ENCODE results near the gene GRK2. TPM values are rescaled to one million over a fixed set of nuclear protein-coding genes. Genes with fewer than 3 reads are reported as not detected.

Gene GRK2
- polyA plus RNA-seq, 4 donors: 45.6 to 65.0 (median 49.0) TPM

- DNase-seq (ENCODE audit: low read depth in 4 of 4, low spot score in 3 of 4): no peak
These were observed 14.7 kb downstream of the GRK2 start for GRCh38 chr11:67280788-67281551.

DNA sequence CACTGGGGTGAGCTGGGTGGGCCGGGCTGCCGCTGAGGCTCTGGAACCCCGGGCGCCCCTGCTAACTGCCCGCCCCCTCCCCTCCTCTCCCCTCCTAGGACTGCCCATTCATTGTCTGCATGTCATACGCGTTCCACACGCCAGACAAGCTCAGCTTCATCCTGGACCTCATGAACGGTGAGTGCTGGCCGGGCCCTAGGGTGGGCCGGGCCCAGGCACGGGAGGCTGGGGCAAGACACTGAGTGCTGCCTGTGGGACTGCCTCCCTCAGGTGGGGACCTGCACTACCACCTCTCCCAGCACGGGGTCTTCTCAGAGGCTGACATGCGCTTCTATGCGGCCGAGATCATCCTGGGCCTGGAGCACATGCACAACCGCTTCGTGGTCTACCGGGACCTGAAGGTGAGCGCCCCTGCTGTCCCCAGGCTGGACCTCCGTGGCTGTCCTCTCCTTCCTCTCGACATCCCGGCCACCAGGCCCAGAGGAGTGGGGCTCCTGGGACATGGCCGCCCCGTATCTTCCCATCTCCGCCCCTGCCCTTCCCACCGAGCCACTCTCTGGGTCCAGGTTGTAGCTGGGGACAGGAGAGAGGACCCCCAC is 15.4 kb downstream of the GRK2 start:
- DNase-seq (ENCODE audit: low read depth in 4 of 4, low spot score in 3 of 4): no peak

DNA sequence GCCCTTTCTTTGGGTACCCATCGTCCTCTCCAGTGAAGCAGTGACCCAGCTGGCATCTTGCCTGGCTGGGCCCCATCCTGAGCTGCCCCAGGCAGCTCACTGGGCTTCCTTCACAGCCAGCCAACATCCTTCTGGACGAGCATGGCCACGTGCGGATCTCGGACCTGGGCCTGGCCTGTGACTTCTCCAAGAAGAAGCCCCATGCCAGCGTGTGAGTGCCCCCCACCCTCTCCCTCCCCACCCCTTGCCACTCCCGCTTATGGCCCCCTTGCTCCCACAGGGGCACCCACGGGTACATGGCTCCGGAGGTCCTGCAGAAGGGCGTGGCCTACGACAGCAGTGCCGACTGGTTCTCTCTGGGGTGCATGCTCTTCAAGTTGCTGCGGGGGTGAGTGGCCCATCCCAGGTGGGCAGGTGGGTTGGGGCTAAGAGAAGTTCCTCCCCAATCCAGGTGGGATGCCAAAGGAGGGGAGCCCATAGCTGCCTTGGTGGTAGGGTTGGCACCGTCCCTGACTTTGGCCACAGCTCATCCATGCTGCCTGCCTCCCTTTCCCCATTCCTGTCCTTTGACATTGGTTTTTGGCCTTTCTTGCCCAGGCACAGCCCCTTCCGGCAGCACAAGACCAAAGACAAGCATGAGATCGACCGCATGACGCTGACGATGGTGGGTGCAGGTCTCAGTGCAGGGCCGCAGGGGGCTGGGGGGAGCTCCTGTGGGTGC is 16.0 kb downstream of the GRK2 start:
- no peak for DNase-seq (ENCODE audit: low read depth in 4 of 4, low spot score in 3 of 4)

GRCh38 chr11:67282876-67283371 is 16.7 kb downstream of the GRK2 start:
- DNase-seq (ENCODE audit: low read depth in 4 of 4, low spot score in 3 of 4): no peak

- no peak for DNase-seq (ENCODE audit: low read depth in 4 of 4, low spot score in 3 of 4)
These were observed 17.2 kb downstream of the GRK2 start for GRCh38 chr11:67283481-67283963.

DNA sequence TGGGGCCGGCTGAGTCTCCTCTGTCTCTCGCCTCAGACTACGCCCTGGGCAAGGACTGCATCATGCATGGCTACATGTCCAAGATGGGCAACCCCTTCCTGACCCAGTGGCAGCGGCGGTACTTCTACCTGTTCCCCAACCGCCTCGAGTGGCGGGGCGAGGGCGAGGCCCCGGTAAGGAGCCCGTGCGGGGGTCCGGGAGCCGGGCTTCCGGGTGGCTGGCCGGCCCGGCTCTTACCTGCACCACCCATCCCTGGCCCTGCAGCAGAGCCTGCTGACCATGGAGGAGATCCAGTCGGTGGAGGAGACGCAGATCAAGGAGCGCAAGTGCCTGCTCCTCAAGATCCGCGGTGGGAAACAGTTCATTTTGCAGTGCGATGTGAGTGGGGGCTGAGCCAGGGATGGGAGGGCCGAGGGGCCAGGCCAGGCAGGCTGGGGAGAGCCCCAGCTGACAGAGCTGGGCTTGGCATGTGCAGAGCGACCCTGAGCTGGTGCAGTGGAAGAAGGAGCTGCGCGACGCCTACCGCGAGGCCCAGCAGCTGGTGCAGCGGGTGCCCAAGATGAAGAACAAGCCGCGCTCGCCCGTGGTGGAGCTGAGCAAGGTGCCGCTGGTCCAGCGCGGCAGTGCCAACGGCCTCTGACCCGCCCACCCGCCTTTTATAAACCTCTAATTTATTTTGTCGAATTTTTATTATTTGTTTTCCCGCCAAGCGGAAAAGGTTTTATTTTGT is 18.7 kb downstream of the GRK2 start:
- no peak for DNase-seq (ENCODE audit: low read depth in 4 of 4, low spot score in 3 of 4)

DNA sequence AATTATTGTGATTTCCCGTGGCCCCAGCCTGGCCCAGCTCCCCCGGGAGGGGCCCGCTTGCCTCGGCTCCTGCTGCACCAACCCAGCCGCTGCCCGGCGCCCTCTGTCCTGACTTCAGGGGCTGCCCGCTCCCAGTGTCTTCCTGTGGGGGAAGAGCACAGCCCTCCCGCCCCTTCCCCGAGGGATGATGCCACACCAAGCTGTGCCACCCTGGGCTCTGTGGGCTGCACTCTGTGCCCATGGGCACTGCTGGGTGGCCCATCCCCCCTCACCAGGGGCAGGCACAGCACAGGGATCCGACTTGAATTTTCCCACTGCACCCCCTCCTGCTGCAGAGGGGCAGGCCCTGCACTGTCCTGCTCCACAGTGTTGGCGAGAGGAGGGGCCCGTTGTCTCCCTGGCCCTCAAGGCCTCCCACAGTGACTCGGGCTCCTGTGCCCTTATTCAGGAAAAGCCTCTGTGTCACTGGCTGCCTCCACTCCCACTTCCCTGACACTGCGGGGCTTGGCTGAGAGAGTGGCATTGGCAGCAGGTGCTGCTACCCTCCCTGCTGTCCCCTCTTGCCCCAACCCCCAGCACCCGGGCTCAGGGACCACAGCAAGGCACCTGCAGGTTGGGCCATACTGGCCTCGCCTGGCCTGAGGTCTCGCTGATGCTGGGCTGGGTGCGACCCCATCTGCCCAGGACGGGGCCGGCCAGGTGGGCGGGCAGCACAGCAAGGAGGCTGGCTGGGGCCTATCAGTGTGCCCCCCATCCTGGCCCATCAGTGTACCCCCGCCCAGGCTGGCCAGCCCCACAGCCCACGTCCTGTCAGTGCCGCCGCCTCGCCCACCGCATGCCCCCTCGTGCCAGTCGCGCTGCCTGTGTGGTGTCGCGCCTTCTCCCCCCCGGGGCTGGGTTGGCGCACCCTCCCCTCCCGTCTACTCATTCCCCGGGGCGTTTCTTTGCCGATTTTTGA is 19.5 kb downstream of the GRK2 start:
- DNase-seq (ENCODE audit: low read depth in 4 of 4, low spot score in 3 of 4): no peak

GRCh38 chr11:67286621-67287333 is 20.5 kb downstream of the GRK2 start:
- DNase-seq (ENCODE audit: low read depth in 4 of 4, low spot score in 3 of 4): no peak

DNA sequence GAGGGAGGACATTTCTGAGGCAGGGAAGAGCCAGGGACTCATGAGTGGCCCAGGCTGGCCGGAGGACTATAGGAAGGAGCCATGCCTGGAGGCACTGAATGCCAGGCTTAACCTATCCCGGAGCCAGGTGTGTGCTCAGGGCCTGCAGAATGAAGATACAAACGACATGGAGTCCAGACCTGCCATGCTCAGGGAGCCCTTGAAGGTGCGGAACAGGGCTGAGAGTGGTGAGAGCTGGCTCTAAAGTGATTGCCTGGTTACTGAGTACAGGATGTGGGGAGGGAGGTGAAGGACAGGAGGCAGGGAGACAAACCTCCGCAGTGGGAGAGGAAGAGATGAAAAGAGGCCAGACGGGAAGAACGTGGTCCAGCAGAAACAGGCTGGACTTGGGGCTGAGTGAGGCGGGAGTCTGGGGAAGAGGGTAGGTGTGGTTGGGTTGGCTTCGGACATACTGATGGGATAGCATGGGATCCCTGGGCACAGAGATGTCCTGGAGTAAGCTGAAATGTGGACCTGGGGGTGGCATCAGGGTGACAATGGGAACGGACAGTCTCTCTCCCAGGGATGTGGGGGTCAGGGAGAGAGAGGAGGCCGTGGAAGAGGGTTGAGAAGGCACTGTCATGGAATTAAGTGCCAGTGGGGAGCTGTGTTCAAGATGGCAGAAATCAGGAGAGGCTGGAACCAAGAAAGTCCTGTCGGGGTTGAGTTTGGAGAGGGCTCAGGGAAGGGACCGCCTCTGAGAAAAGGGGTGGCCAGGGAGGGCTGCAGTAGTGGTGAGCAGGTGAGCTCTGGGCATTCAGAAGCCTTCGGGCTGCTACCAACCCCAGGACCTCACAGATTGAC is 21.3 kb downstream of the GRK2 start:
- no peak for DNase-seq (ENCODE audit: low read depth in 4 of 4, low spot score in 3 of 4)

- DNase-seq (ENCODE audit: low read depth in 4 of 4, low spot score in 3 of 4): no peak
These were observed 21.9 kb downstream of the GRK2 start for GRCh38 chr11:67288198-67288451.

GRCh38 chr11:67288452-67289225 is 22.4 kb downstream of the GRK2 start:
- DNase-seq (ENCODE audit: low read depth in 4 of 4, low spot score in 3 of 4): peak in 3 of 4 donors; percentile 77 to 84 (median 80)

DNA sequence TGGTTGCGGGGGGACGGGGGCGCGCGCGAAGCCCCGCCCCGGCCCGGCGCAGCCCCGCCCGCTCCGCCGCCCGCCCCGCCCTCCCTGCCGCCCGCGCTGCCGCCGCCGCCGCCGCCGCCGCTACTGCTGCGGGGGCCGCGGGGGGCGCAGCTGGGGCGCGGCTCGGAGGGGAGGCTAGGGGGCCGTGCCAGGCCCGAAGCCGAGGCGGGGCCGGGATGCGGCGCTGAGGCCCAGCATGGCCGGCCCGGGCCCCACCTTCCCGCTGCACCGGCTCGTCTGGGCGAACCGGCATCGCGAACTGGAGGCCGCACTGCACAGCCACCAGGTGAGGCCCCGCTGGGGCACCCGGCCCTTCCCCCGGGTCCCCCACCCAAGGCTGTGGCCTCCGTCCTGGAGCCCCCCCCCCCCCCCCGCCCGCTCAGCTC is 23.0 kb downstream of the GRK2 start, which contains the start of gene ANKRD13D:
Gene ANKRD13D, plus strand, starts transcription at position 78 of the 425 bp plus-strand sequence. Its CDS starts 158 bp downstream, at position 236.
- DNase-seq (ENCODE audit: low read depth in 4 of 4, low spot score in 3 of 4): no peak

- DNase-seq (ENCODE audit: low read depth in 4 of 4, low spot score in 3 of 4): no peak
These were observed 23.6 kb downstream of the GRK2 start for GRCh38 chr11:67289651-67290479.

DNA sequence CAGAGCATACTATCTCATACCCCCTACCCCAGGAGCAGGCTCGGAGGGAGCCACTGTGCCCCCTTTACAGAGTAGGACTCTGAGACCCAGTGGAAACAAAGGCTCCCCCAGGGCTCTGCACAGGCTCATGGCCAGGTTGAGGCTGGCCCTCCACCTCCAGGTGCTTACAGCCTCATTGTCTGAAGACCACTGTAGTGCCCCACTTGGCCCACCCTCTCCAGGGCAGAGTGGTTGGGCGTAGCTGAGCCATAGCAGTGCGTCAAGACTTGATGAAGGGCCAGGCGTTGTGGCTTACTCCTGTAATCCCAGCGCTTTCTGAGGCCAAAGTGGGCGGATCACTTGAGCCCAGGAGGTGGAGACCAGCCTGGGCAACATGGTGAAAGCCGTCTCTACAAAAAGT is 24.5 kb downstream of the GRK2 start:
- no peak for DNase-seq (ENCODE audit: low read depth in 4 of 4, low spot score in 3 of 4)

- no peak for DNase-seq (ENCODE audit: low read depth in 4 of 4, low spot score in 3 of 4)
These were observed 25.5 kb downstream of the GRK2 start for GRCh38 chr11:67291481-67292381.
